ENCODE measurements around the gene HLA-DOA.

The HLA-DOA gene

DNA sequence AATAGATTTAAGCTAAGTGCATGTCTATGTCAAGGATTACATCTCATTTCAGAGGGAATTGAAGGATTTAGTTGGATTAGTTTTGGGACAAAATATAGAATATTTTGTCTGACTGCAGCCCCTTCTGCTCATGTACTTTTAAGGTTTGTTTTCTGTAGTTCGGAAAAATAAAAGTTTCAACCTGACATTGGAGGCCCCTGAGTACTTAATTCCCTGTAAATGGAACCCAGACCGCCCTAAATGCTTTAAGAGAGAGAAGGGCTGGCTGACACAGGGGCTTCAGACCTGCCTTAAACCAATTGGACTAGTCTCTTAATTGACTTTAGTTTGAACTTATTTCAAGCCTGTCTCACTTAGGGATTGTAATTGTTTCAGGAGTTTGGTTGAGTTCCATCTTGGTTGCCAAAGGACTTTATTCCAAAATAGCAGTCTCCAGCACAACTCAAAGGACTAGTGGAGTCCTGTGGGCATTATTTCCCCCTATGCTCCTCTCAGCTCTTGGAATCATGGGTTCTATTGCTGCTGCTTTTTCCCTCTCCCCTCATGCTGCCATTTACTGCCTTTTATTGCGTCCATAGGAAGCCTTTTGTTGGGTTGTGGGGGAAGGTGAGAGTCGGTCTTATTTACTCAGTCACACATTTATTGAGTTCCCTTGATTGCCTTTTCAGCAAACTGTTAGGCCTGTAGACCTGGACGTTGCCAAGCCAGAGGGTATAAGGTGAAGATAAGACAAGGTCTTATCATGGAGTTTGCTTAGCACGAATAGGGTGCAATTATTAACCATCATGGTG lies 26.5 kb downstream of the HLA-DOA start:
- in situ Hi-C loops (cut with HindIII; ENCODE audit: low sequenced_read_pairs): no loop called here
- no peak for DNase-seq (ENCODE audit: low read depth, low spot score)
- H3K4me3 ChIP-seq (ENCODE audit: low read depth, low read length): no peak overlapping the region
- TF ChIP-seq, protein P1, sequence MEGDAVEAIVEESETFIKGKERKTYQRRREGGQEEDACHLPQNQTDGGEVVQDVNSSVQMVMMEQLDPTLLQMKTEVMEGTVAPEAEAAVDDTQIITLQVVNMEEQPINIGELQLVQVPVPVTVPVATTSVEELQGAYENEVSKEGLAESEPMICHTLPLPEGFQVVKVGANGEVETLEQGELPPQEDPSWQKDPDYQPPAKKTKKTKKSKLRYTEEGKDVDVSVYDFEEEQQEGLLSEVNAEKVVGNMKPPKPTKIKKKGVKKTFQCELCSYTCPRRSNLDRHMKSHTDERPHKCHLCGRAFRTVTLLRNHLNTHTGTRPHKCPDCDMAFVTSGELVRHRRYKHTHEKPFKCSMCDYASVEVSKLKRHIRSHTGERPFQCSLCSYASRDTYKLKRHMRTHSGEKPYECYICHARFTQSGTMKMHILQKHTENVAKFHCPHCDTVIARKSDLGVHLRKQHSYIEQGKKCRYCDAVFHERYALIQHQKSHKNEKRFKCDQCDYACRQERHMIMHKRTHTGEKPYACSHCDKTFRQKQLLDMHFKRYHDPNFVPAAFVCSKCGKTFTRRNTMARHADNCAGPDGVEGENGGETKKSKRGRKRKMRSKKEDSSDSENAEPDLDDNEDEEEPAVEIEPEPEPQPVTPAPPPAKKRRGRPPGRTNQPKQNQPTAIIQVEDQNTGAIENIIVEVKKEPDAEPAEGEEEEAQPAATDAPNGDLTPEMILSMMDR (IDR thresholded peaks at IDR 0.05; ENCODE audit: low read depth, low read length): no peak

DNA sequence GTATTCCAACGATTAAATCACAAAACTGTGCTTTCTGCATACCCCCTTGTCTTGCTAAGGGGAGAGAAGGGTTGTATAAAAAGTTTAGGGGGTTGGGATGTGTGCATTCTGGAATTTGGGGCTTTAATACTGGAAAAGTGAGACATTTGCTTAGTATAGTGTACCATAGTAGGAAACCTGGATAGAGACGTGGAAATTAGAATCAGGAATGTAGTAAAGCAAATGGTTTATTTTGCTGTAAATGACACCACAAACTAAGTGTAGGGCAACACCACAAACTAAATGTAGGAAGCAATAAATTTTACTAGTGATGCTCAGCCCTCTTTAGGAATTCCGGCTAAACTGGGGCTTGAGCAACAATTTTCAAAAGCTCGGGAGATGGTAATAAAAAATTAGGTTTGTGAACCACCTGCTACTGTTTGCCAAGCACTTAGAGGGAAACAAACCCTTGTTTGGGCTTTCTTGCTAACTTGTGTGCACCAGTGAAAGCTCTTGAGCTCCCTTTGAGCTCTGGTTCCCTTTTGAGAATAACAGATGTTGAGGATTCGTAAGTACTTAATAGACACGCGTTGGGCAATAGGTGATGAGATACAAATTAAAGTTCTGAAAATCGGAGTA lies 27.2 kb downstream of the HLA-DOA start:
- DNase-seq (ENCODE audit: low read depth, low spot score): no peak
- in situ Hi-C loops (cut with HindIII; ENCODE audit: low sequenced_read_pairs): no loop called here
- TF ChIP-seq, protein P1 (IDR thresholded peaks at IDR 0.05; ENCODE audit: low read depth, low read length): no peak
- no peak overlapping the region for H3K4me3 ChIP-seq (ENCODE audit: low read depth, low read length)

DNA sequence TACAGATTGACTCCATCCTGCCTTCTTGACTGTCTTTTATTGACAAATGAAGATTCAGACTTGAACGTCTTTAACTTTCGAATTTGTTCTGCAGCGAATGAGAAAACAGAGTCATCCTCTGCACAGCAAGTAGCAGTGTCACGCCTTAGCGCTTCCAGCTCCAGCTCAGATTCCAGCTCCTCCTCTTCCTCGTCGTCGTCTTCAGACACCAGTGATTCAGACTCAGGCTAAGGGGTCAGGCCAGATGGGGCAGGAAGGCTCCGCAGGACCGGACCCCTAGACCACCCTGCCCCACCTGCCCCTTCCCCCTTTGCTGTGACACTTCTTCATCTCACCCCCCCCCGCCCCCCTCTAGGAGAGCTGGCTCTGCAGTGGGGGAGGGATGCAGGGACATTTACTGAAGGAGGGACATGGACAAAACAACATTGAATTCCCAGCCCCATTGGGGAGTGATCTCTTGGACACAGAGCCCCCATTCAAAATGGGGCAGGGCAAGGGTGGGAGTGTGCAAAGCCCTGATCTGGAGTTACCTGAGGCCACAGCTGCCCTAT lies 28.8 kb downstream of the HLA-DOA start:
- TF ChIP-seq, protein P1 (IDR thresholded peaks at IDR 0.05; ENCODE audit: low read depth, low read length): no peak
- no peak for DNase-seq (ENCODE audit: low read depth, low spot score)
- in situ Hi-C loops (cut with HindIII; ENCODE audit: low sequenced_read_pairs): no loop called here
- H3K4me3 ChIP-seq (ENCODE audit: low read depth, low read length): no peak overlapping the region

DNA sequence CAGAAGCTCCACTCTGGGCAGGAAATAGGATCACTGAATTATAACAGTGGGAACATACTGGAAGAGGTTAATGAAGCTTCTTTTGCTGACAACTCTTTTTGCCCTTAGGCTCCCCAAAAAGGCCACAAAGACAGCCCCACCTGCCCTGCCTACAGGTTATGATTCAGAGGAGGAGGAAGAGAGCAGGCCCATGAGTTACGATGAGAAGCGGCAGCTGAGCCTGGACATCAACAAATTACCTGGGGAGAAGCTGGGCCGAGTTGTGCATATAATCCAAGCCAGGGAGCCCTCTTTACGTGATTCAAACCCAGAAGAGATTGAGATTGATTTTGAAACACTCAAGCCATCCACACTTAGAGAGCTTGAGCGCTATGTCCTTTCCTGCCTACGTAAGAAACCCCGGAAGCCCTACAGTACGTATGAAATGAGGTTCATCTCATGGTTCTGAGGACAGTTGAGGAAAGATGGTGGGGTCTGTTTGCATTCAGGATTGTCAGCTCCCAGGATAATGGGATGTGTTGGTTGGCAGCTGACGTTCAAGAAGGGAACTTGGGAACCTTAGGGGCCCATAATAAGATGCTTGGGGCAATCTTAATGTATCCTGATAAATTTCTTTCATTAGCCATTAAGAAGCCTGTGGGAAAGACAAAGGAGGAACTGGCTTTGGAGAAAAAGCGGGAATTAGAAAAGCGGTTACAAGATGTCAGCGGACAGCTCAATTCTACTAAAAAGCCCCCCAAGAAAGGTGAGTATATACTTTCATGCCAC lies 29.5 kb downstream of the HLA-DOA start:
- in situ Hi-C loops (cut with HindIII; ENCODE audit: low sequenced_read_pairs): loop anchor here (10.0 kb wide), 1 partner anchor 135 kb away; the partner anchor contains the start of gene PSMB8
- TF ChIP-seq, protein P1 (IDR thresholded peaks at IDR 0.05; ENCODE audit: low read depth, low read length): no peak
- H3K4me3 ChIP-seq (ENCODE audit: low read depth, low read length): no peak overlapping the region
- no peak for DNase-seq (ENCODE audit: low read depth, low spot score)

DNA sequence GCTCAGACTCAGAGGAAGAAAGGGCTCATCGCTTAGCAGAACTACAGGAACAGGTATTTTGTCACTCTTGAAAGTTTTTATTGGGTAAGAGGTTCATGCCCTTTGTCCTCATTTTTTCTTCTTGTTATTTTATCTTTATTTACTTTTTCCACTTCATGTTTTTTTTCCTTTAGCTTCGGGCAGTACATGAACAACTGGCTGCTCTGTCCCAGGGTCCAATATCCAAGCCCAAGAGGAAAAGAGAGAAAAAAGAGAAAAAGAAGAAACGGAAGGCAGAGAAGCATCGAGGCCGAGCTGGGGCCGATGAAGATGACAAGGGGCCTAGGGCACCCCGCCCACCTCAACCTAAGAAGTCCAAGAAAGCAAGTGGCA lies 31.5 kb downstream of the HLA-DOA start:
- DNase-seq (ENCODE audit: low read depth, low spot score): no peak
- in situ Hi-C loops (cut with HindIII; ENCODE audit: low sequenced_read_pairs): loop anchor here (10.0 kb wide), 1 partner anchor 133 kb away; the partner anchor contains the start of gene PSMB8
- TF ChIP-seq, protein P1 (IDR thresholded peaks at IDR 0.05; ENCODE audit: low read depth, low read length): no peak
- no peak overlapping the region for H3K4me3 ChIP-seq (ENCODE audit: low read depth, low read length)

DNA sequence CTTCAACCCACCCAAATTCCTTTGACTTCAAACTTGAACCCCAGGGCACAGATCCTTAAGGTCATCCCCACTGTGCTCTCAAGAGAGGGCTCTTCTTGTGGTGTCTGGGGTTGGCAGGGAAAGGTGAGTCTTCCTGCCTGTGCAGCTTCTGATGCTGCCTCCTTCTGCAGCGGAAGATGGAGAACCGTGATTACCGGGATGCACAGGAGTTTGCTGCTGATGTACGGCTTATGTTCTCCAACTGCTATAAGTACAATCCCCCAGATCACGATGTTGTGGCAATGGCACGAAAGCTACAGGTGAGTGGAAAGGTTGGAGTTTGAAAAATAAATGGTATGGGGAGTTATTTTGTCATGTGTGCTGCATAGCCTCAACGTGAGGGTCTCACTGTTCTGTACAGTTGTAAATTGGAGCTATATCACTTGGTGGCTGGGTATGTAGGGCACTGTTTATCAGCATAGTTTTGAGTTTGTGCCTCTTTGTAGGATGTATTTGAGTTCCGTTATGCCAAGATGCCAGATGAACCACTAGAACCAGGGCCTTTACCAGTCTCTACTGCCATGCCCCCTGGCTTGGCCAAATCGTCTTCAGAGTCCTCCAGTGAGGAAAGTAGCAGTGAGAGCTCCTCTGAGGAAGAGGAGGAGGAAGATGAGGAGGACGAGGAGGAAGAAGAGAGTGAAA lies 32.0 kb downstream of the HLA-DOA start:
- H3K4me3 ChIP-seq (ENCODE audit: low read depth, low read length): no peak overlapping the region
- TF ChIP-seq, protein P1 (IDR thresholded peaks at IDR 0.05; ENCODE audit: low read depth, low read length): no peak
- no peak for DNase-seq (ENCODE audit: low read depth, low spot score)
- in situ Hi-C loops (cut with HindIII; ENCODE audit: low sequenced_read_pairs): loop anchor here (10.0 kb wide), 1 partner anchor 133 kb away; the partner anchor contains the start of gene PSMB8

Measured in astrocyte of the spinal cord (primary cell).